ENCODE data around the gene PNKD. TPM values are rescaled to one million over a fixed set of nuclear protein-coding genes. Genes with fewer than 3 reads are reported as not detected.

PNKD gene
- total RNA-seq, 4 donors from 2014 or later, result 33.4 to 66.4 (median 49.4) TPM

- TF ChIP-seq EP300 (IDR thresholded peaks at IDR 0.05) (no peak), POLR2A (IDR thresholded peaks at IDR 0.05) (no peak)
- no peaks in the 10 kb centered on the region for H3K9me3 ChIP-seq
- H3K27ac ChIP-seq, result no peak overlapping the region
- no peak for DNase-seq (ENCODE audit: low spot score in 2 of 2)
- 40% methylated on average over 2 of the region's 3 CpGs for WGBS
- peaks cover 9% of the 10 kb centered on the region for H3K36me3 ChIP-seq
- no peaks in the 10 kb centered on the region for H3K27me3 ChIP-seq
- peaks cover 14% of the 10 kb centered on the region for H3K4me1 ChIP-seq
- no peak overlapping the region for H3K4me3 ChIP-seq
Measured at GRCh38 chr2:218343591-218343990, 73.3 kb downstream of the PNKD start.

GRCh38 chr2:218344090-218344754 lies 73.9 kb downstream of the PNKD start:
- H3K27me3 ChIP-seq, result no peaks in the 10 kb centered on the region
- no peak overlapping the region for H3K4me3 ChIP-seq
- H3K27ac ChIP-seq, result no peak overlapping the region
- peaks cover 14% of the 10 kb centered on the region for H3K4me1 ChIP-seq
- no peaks in the 10 kb centered on the region for H3K9me3 ChIP-seq
- DNase-seq (ENCODE audit: low spot score in 2 of 2), result no peak
- WGBS, result 94% methylated on average over 11 of the region's 12 CpGs
- H3K36me3 ChIP-seq, result peaks cover 9% of the 10 kb centered on the region
- no peak for TF ChIP-seq POLR2AphosphoS5 (IDR thresholded peaks at IDR 0.05)
- TF ChIP-seq CTCF (IDR thresholded peaks at IDR 0.05), result no peak
- no peak for TF ChIP-seq EP300 (IDR thresholded peaks at IDR 0.05)
- TF ChIP-seq POLR2A (IDR thresholded peaks at IDR 0.05), result no peak

GRCh38 chr2:218344755-218345417 lies 74.6 kb downstream of the PNKD start:
- H3K27ac ChIP-seq, result no peak overlapping the region
- H3K36me3 ChIP-seq, result peaks cover 9% of the 10 kb centered on the region
- DNase-seq (ENCODE audit: low spot score in 2 of 2), result no peak

GRCh38 chr2:218345491-218346236 lies 75.3 kb downstream of the PNKD start:
- Histone ChIP-seq H3K4me3 (no peak overlapping the region), H3K9me3 (no peaks in the 10 kb centered on the region), H3K27me3 (no peaks in the 10 kb centered on the region), H3K4me1 (peaks cover 14% of the 10 kb centered on the region), H3K27ac (no peak overlapping the region), H3K36me3 (peaks cover 9% of the 10 kb centered on the region)
- 80% methylated on average over 12 of the region's 12 CpGs for WGBS
- DNase-seq (ENCODE audit: low spot score in 2 of 2), result no peak
- TF ChIP-seq POLR2A (IDR thresholded peaks at IDR 0.05) (no peak), CTCF (IDR thresholded peaks at IDR 0.05) (no peak), POLR2AphosphoS5 (IDR thresholded peaks at IDR 0.05) (no peak), EP300 (IDR thresholded peaks at IDR 0.05) (no peak)

More at GRCh38 chr2:218344755-218345417, 74.6 kb downstream of the PNKD start:
- no peak for TF ChIP-seq POLR2AphosphoS5 (IDR thresholded peaks at IDR 0.05)
- no peak for TF ChIP-seq CTCF (IDR thresholded peaks at IDR 0.05)
- no peaks in the 10 kb centered on the region for H3K27me3 ChIP-seq
- 96% methylated on average over 14 of the region's 22 CpGs for WGBS
- H3K4me3 ChIP-seq, result no peak overlapping the region
- H3K4me1 ChIP-seq, result peaks cover 14% of the 10 kb centered on the region
- H3K9me3 ChIP-seq, result no peaks in the 10 kb centered on the region

GRCh38 chr2:218347172-218347571 lies 76.9 kb downstream of the PNKD start:
- no peak overlapping the region for H3K4me3 ChIP-seq
- no peaks in the 10 kb centered on the region for H3K27me3 ChIP-seq
- peaks cover 9% of the 10 kb centered on the region for H3K36me3 ChIP-seq
- H3K27ac ChIP-seq, result no peak overlapping the region
- no peaks in the 10 kb centered on the region for H3K9me3 ChIP-seq
- H3K4me1 ChIP-seq, result peaks cover 14% of the 10 kb centered on the region
- WGBS, result 83% methylated on average over 5 of the region's 5 CpGs
- TF ChIP-seq EP300 (IDR thresholded peaks at IDR 0.05) (no peak), CTCF (IDR thresholded peaks at IDR 0.05) (no peak), POLR2A (IDR thresholded peaks at IDR 0.05) (no peak), POLR2AphosphoS5 (IDR thresholded peaks at IDR 0.05) (no peak)
- DNase-seq (ENCODE audit: low spot score in 2 of 2), result no peak

Measured in suprapubic skin (tissue), 4 donors.